ENCODE measurements around the gene GLRB. TPM values are rescaled to one million over a fixed set of nuclear protein-coding genes. Genes with fewer than 3 reads are reported as not detected.

Gene GLRB
- total RNA-seq, 6 experiments from 2014 or later, result 0.12 to 1.7 (median 0.36) TPM

DNA sequence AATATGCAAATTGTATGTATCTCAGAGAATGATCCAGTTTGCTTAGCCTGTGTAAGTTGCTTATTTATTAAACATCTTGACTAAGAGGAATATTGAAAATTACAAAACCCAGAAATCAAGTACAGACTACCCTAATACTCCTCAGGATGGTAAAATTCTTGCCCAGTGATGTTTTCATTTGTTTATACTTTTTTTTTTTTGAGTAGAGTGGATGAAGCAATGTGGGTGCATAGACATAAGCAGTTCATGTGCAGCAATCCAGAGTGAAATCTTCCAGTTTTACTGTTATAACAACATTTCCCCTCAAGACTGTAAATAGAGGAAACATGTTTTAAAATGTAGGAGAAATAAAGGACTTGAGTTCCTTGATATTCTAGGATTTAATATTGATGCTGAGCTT lies 4.7 kb downstream of the GLRB start:
- peaks cover 0 to 12% of the 10 kb centered on the region in 2 donors for H3K27me3 ChIP-seq
- H3K4me1 ChIP-seq, result no peaks in the 10 kb centered on the region
- H3K4me3 ChIP-seq, result no peak overlapping the region
- ATAC-seq (no peak), DNase-seq (no peak)
- no peak overlapping the region for H3K27ac ChIP-seq
- H3K9me3 ChIP-seq, result no peaks in the 10 kb centered on the region
- H3K36me3 ChIP-seq, result no peaks in the 10 kb centered on the region
- TF ChIP-seq POLR2A (IDR thresholded peaks at IDR 0.05), result no peak
- TF ChIP-seq, protein P1, sequence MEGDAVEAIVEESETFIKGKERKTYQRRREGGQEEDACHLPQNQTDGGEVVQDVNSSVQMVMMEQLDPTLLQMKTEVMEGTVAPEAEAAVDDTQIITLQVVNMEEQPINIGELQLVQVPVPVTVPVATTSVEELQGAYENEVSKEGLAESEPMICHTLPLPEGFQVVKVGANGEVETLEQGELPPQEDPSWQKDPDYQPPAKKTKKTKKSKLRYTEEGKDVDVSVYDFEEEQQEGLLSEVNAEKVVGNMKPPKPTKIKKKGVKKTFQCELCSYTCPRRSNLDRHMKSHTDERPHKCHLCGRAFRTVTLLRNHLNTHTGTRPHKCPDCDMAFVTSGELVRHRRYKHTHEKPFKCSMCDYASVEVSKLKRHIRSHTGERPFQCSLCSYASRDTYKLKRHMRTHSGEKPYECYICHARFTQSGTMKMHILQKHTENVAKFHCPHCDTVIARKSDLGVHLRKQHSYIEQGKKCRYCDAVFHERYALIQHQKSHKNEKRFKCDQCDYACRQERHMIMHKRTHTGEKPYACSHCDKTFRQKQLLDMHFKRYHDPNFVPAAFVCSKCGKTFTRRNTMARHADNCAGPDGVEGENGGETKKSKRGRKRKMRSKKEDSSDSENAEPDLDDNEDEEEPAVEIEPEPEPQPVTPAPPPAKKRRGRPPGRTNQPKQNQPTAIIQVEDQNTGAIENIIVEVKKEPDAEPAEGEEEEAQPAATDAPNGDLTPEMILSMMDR (IDR thresholded peaks at IDR 0.05), result no peak
- intact Hi-C loops (cut with DNase I), result no loop called here

DNA sequence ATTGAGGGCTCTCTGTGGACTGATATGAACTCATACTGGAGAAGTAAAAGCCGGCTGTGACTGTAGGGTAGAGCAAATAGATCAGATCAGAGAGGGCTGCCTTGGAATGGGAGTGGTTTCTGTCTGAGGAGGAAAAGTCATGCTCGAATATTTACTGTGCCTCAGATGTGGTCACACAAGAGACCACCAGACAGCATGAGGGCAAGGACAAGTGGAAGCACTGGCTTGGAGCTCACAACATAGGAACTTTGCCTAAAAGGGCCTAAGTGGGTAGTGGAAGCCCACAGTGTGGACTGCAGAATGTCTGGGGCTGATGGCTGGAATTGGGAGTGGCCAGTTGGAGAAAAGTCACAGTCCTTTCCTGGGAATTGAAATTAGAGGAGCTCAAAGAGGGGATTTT lies 19.8 kb downstream of the GLRB start:
- ATAC-seq (no peak), DNase-seq (no peak)
- no peaks in the 10 kb centered on the region for H3K27me3 ChIP-seq
- no peak overlapping the region for H3K4me3 ChIP-seq
- H3K27ac ChIP-seq, result no peak overlapping the region
- no peaks in the 10 kb centered on the region for H3K9me3 ChIP-seq
- intact Hi-C loops (cut with DNase I), result no loop called here
- no peaks in the 10 kb centered on the region for H3K4me1 ChIP-seq
- 72% methylated on average over 2 of the region's 2 CpGs for WGBS (ENCODE audit: insufficient coverage, low coverage, low lambda C conversion rate, missing lambda C conversion rate)
- TF ChIP-seq, protein P1 (IDR thresholded peaks at IDR 0.05), result no peak
- no peak for TF ChIP-seq POLR2A (IDR thresholded peaks at IDR 0.05)
- H3K36me3 ChIP-seq, result no peaks in the 10 kb centered on the region

DNA sequence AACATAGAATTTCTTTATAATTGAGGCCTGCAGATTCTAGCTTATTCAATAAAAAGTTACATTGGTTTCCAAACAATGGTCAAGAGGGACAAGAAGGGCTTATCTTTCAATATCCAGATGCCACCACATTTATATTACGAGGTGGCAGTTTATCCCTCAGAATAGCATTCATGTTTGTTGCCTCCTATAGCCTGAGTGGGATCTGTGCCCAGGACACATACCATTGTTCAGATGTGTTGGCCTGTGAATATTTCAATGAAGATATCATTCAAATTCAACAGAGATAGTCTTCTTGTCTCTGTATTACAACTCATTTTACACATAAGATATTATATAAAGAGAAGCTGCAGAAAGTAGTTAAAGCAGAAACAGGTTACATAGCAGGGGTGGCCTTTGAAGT lies 20.5 kb downstream of the GLRB start:
- H3K36me3 ChIP-seq, result no peaks in the 10 kb centered on the region
- no peak overlapping the region for H3K27ac ChIP-seq
- intact Hi-C loops (cut with DNase I), result no loop called here
- no peak overlapping the region for H3K4me3 ChIP-seq
- no peaks in the 10 kb centered on the region for H3K27me3 ChIP-seq
- TF ChIP-seq POLR2A (IDR thresholded peaks at IDR 0.05), result no peak
- TF ChIP-seq, protein P1 (IDR thresholded peaks at IDR 0.05), result no peak
- DNase-seq, result no peak
- ATAC-seq, result no peak
- WGBS (ENCODE audit: insufficient coverage, low coverage, low lambda C conversion rate, missing lambda C conversion rate), result 55% methylated on average over 1 of the region's 1 CpG
- H3K4me1 ChIP-seq, result no peaks in the 10 kb centered on the region
- no peaks in the 10 kb centered on the region for H3K9me3 ChIP-seq

DNA sequence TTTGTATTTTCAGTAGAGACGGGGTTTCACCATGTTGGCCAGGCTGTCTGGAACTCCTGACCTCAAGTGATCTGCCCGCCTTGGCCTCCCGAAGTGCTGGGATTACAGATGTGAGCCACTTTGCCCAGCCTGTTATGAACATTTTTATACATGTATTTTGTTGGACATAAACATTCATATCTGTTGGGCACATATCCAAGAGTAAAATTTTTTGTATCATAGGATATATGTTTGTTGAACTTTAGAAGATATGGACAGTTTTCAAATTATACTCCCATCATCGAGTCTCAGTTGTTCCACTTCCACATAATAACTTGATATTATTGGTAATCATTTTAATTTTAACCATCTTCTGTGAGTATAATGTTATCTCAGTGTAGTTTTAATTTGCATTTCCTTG lies 23.6 kb downstream of the GLRB start:
- DNase-seq (no peak), ATAC-seq (no peak)
- no peak overlapping the region for H3K4me3 ChIP-seq
- no peak overlapping the region for H3K27ac ChIP-seq
- no peaks in the 10 kb centered on the region for H3K9me3 ChIP-seq
- peaks cover 0 to 5% of the 10 kb centered on the region in 2 donors for H3K27me3 ChIP-seq
- TF ChIP-seq, protein P1 (IDR thresholded peaks at IDR 0.05), result no peak
- 86% methylated on average over 2 of the region's 4 CpGs for WGBS (ENCODE audit: insufficient coverage, low coverage, low lambda C conversion rate, missing lambda C conversion rate)
- no peaks in the 10 kb centered on the region for H3K36me3 ChIP-seq
- no peaks in the 10 kb centered on the region for H3K4me1 ChIP-seq
- intact Hi-C loops (cut with DNase I), result no loop called here

DNA sequence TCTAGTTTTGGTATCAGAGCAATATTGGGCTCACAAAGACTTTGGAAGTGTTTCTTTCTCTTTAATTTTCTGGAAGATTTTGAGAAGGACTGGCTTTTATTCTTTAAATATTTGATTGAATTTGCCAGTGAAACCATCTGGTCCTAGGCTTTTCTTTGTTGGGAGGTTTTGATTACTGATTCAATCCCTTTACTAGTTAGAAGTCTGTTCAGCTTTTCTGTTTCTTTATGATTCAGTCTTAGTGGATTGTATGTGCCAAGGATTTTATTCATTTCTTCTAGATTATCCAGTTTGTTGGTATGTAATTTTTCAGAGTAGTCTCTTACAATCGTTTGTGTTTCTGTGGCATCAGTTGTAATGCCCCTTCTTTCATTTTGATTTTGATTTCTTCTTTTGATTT lies 28.6 kb downstream of the GLRB start:
- peaks cover 0 to 5% of the 10 kb centered on the region in 2 donors for H3K27me3 ChIP-seq
- H3K4me3 ChIP-seq, result no peak overlapping the region
- intact Hi-C loops (cut with DNase I), result no loop called here
- H3K9me3 ChIP-seq, result no peaks in the 10 kb centered on the region
- TF ChIP-seq, protein P1 (IDR thresholded peaks at IDR 0.05), result no peak
- no peak for TF ChIP-seq POLR2A (IDR thresholded peaks at IDR 0.05)
- no peak overlapping the region for H3K27ac ChIP-seq
- H3K4me1 ChIP-seq, result no peaks in the 10 kb centered on the region
- no peaks in the 10 kb centered on the region for H3K36me3 ChIP-seq
- ATAC-seq (no peak), DNase-seq (no peak)
- WGBS (ENCODE audit: insufficient coverage, low coverage, low lambda C conversion rate, missing lambda C conversion rate), result 25% methylated on average over 1 of the region's 1 CpG
